Measurements from ENCODE around the gene CD209.

DNA sequence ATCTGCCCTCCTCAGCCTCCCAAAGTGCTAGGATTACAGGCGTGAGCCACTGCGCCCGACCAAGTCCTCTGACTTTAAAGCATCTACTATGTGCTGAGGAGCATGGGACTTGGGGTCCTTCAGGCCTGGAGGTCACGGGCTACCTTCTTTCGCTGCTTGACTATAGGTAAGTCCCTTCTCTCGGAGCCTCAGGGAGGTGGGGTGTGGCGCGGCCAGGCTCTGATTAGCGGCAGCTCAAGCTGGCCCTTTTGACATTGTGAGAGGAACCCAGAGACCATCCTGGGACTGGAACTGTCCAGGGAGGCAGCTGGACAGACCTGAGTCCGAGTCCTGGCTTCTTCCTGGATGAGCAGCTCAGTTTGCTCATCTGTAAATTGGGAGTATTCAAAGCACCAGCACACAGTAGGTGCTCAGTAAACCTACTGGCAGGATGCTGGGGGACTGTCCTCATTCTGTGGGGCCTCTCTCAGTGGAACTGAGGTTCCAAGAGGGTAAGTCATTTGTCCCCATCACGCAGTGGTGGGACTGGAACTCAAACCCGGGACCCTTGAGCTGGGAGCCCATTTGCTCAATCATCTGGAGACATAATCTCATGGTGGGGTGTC, 46.2 kb downstream of the CD209 start:
- TF ChIP-seq, protein P1, sequence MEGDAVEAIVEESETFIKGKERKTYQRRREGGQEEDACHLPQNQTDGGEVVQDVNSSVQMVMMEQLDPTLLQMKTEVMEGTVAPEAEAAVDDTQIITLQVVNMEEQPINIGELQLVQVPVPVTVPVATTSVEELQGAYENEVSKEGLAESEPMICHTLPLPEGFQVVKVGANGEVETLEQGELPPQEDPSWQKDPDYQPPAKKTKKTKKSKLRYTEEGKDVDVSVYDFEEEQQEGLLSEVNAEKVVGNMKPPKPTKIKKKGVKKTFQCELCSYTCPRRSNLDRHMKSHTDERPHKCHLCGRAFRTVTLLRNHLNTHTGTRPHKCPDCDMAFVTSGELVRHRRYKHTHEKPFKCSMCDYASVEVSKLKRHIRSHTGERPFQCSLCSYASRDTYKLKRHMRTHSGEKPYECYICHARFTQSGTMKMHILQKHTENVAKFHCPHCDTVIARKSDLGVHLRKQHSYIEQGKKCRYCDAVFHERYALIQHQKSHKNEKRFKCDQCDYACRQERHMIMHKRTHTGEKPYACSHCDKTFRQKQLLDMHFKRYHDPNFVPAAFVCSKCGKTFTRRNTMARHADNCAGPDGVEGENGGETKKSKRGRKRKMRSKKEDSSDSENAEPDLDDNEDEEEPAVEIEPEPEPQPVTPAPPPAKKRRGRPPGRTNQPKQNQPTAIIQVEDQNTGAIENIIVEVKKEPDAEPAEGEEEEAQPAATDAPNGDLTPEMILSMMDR (IDR thresholded peaks at IDR 0.05; ENCODE audit: borderline replicate concordance, extremely low read depth, low read length, poor library complexity, severe bottlenecking), result no peak
- TF ChIP-seq EZH2 (IDR thresholded peaks at IDR 0.05; ENCODE audit: borderline replicate concordance, low read depth, low read length, severe bottlenecking), result no peak
